Ovary (tissue), 3 donors: ENCODE data around the gene TSPAN7.

Experiments
- POLR2A ChIP-seq: fragments of 450-650 bp; IDR thresholded peaks from one replicate; pipeline ENCODE4 v1.6.1; 2017; ENCODE audit warnings: antibody characterized with exemption, mild to moderate bottlenecking, moderate library complexity
- TF ChIP-seq, protein P1 (sequence below), 3 donors: fragments of 450-650 bp in 2 of 3; fragments of 200-600 bp in 1 of 3; IDR thresholded peaks; one replicate each; pipeline versions ENCODE4 v1.5.1 to v1.8.0; 2016 to 2022; ENCODE audit warnings: antibody characterized with exemption in 3 of 3, mild to moderate bottlenecking in 1 of 3
- donor health status: DM: no; HTN: no; CAD: no.

- TF ChIP-seq, protein P1, sequence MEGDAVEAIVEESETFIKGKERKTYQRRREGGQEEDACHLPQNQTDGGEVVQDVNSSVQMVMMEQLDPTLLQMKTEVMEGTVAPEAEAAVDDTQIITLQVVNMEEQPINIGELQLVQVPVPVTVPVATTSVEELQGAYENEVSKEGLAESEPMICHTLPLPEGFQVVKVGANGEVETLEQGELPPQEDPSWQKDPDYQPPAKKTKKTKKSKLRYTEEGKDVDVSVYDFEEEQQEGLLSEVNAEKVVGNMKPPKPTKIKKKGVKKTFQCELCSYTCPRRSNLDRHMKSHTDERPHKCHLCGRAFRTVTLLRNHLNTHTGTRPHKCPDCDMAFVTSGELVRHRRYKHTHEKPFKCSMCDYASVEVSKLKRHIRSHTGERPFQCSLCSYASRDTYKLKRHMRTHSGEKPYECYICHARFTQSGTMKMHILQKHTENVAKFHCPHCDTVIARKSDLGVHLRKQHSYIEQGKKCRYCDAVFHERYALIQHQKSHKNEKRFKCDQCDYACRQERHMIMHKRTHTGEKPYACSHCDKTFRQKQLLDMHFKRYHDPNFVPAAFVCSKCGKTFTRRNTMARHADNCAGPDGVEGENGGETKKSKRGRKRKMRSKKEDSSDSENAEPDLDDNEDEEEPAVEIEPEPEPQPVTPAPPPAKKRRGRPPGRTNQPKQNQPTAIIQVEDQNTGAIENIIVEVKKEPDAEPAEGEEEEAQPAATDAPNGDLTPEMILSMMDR (IDR thresholded peaks at IDR 0.05): no peak
- TF ChIP-seq POLR2A: no peak
Observed at GRCh38 chrX:38563030-38563429, 1.7 kb downstream of the TSPAN7 start.
